ENCODE measurements around the gene ADAMTS1.

- no peak for TF ChIP-seq POLR2A (IDR thresholded peaks at IDR 0.05)
- TF ChIP-seq, protein P1, sequence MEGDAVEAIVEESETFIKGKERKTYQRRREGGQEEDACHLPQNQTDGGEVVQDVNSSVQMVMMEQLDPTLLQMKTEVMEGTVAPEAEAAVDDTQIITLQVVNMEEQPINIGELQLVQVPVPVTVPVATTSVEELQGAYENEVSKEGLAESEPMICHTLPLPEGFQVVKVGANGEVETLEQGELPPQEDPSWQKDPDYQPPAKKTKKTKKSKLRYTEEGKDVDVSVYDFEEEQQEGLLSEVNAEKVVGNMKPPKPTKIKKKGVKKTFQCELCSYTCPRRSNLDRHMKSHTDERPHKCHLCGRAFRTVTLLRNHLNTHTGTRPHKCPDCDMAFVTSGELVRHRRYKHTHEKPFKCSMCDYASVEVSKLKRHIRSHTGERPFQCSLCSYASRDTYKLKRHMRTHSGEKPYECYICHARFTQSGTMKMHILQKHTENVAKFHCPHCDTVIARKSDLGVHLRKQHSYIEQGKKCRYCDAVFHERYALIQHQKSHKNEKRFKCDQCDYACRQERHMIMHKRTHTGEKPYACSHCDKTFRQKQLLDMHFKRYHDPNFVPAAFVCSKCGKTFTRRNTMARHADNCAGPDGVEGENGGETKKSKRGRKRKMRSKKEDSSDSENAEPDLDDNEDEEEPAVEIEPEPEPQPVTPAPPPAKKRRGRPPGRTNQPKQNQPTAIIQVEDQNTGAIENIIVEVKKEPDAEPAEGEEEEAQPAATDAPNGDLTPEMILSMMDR (IDR thresholded peaks at IDR 0.05): no peak
- no peak for TF ChIP-seq POLR2AphosphoS5 (IDR thresholded peaks at IDR 0.05)
- TF ChIP-seq EP300 (IDR thresholded peaks at IDR 0.05; ENCODE audit: low read depth): no peak
Measured at GRCh38 chr21:26851109-26851944, 6.1 kb upstream of the ADAMTS1 start.
